SK-N-SH treated with all-trans-retinoic acid at 6 μM for 48 hours (cell line): Measurements from ENCODE around the gene DNM1.

Source experiments
- ATAC-seq: fragments of 200-7000 bp; cut with Tn5 transposase; 3 replicates; pipeline ENCODE4 v1.9.1; 2020; ENCODE audit warnings: mild to moderate bottlenecking, moderate library complexity
- ARNTL ChIP-seq: fragments of 450-650 bp; formaldehyde crosslinking; IDR thresholded peaks from 2 replicates; pipeline ENCODE4 v1.5.0; 2020; ENCODE audit warnings: low read depth, mild to moderate bottlenecking, moderate library complexity, borderline replicate concordance
- BACH2 ChIP-seq: fragments of 250-450 bp; sonication (Bioruptor Pico); IDR thresholded peaks from 2 replicates; pipeline ENCODE4 v1.9.0; 2021; ENCODE audit warnings: mild to moderate bottlenecking, borderline replicate concordance
- CSRNP3 ChIP-seq: fragments of 250-450 bp; sonication (Bioruptor Pico); IDR thresholded peaks from 2 replicates; pipeline ENCODE4 v1.5.1; 2021; ENCODE audit warnings: mild to moderate bottlenecking, moderate library complexity
- ESRRG ChIP-seq: fragments of 250-450 bp; sonication (Bioruptor Pico); IDR thresholded peaks from 2 replicates; pipeline ENCODE4 v1.6.1; 2021; ENCODE audit warnings: mild to moderate bottlenecking
- GLIS3 ChIP-seq: fragments of 250-450 bp; sonication (Bioruptor Pico); IDR thresholded peaks from 2 replicates; pipeline ENCODE4 v1.5.0; 2020; ENCODE audit warnings: mild to moderate bottlenecking, moderate library complexity
- ISL1 ChIP-seq: fragments of 250-450 bp; sonication (Bioruptor Pico); IDR thresholded peaks from 2 replicates; pipeline ENCODE4 v2.1.2; 2022; ENCODE audit warnings: mild to moderate bottlenecking, moderate library complexity
- OSR1 ChIP-seq: fragments of 250-450 bp; sonication (Bioruptor Pico); IDR thresholded peaks from 2 replicates; pipeline ENCODE4 v1.8.0; 2022; ENCODE audit warnings: moderate library complexity, mild to moderate bottlenecking, inconsistent platforms
- PATZ1 ChIP-seq: fragments of 250-450 bp; sonication (Bioruptor Pico); IDR thresholded peaks from 2 replicates; pipeline ENCODE4 v1.8.0; 2020; ENCODE audit warnings: mild to moderate bottlenecking, moderate library complexity, borderline replicate concordance
- PPARA ChIP-seq: fragments of 250-450 bp; sonication (Bioruptor Pico); IDR thresholded peaks from 2 replicates; pipeline ENCODE4 v1.5.0; 2020; ENCODE audit warnings: mild to moderate bottlenecking, borderline replicate concordance
- RARB ChIP-seq: fragments of 250-450 bp; sonication (Bioruptor Pico); IDR thresholded peaks from 2 replicates; pipeline ENCODE4 v1.8.0; 2021; ENCODE audit warnings: mild to moderate bottlenecking, moderate library complexity
- SNAI2 ChIP-seq: fragments of 250-450 bp; sonication (Bioruptor Pico); IDR thresholded peaks from 2 replicates; pipeline ENCODE4 v1.5.0; 2020; ENCODE audit warnings: mild to moderate bottlenecking, moderate library complexity
- TCF4 ChIP-seq: fragments of 250-450 bp; sonication (Bioruptor Pico); IDR thresholded peaks from 2 replicates; pipeline ENCODE4 v1.8.0; 2021; ENCODE audit warnings: mild to moderate bottlenecking, moderate library complexity, borderline replicate concordance
- TOX ChIP-seq: fragments of 250-450 bp; sonication (Bioruptor Pico); IDR thresholded peaks from 2 replicates; pipeline ENCODE4 v1.8.0; 2021; ENCODE audit warnings: mild to moderate bottlenecking, moderate library complexity, borderline replicate concordance
- TSHZ2 ChIP-seq: fragments of 250-450 bp; sonication (Bioruptor Pico); IDR thresholded peaks from 2 replicates; pipeline ENCODE4 v1.5.0; 2020; ENCODE audit warnings: mild to moderate bottlenecking, moderate library complexity
- ZC3H10 ChIP-seq: fragments of 250-450 bp; sonication (Bioruptor Pico); IDR thresholded peaks from 2 replicates; pipeline ENCODE4 v1.5.1; 2021; ENCODE audit warnings: mild to moderate bottlenecking, moderate library complexity
- ZFP3 ChIP-seq: fragments of 250-450 bp; sonication (Bioruptor Pico); IDR thresholded peaks from 2 replicates; pipeline ENCODE4 v1.5.0; 2020; ENCODE audit warnings: mild to moderate bottlenecking, moderate library complexity
- ZFP30 ChIP-seq: fragments of 450-650 bp; formaldehyde crosslinking; IDR thresholded peaks from 2 replicates; pipeline ENCODE4 v1.5.0; 2022; ENCODE audit warnings: mild to moderate bottlenecking, moderate library complexity
- ZNF565 ChIP-seq: fragments of 450-650 bp; formaldehyde crosslinking; conservative IDR thresholded peaks from 2 replicates; pipeline ENCODE4 v1.5.0; 2020; ENCODE audit warnings: low read depth, mild to moderate bottlenecking, moderate library complexity
- ZNF70 ChIP-seq: fragments of 450-650 bp; formaldehyde crosslinking; IDR thresholded peaks from 2 replicates; pipeline ENCODE4 v1.5.0; 2020; ENCODE audit warnings: mild to moderate bottlenecking, moderate library complexity
- ZNF8 ChIP-seq: fragments of 450-650 bp; formaldehyde crosslinking; IDR thresholded peaks from 2 replicates; pipeline ENCODE4 v1.5.0; 2020; ENCODE audit warnings: mild to moderate bottlenecking, moderate library complexity

The DNM1 gene

GRCh38 chr9:128249558-128249907 lies 46.4 kb downstream of the DNM1 start:
- no peak for ATAC-seq
- TF ChIP-seq TOX (CRISPR knock-in tag) (no peak), TCF4 (CRISPR knock-in tag) (no peak), ISL1 (no peak), ZFP30 (CRISPR knock-in tag) (no peak)
- TF ChIP-seq, all 23 proteins: peak for 0

GRCh38 chr9:128249908-128250838 lies 47.0 kb downstream of the DNM1 start:
- TF ChIP-seq ISL1 (no peak), OSR1 (CRISPR knock-in tag) (no peak), ZNF565 (CRISPR knock-in tag) (no peak), GLIS3 (CRISPR knock-in tag) (no peak), CSRNP3 (CRISPR knock-in tag) (no peak), BACH2 (no peak), RARB (CRISPR knock-in tag) (no peak), SNAI2 (CRISPR knock-in tag) (no peak), ZC3H10 (no peak), PPARA (CRISPR knock-in tag) (no peak), ZNF70 (CRISPR knock-in tag) (no peak), TOX (CRISPR knock-in tag) (no peak), ZNF8 (CRISPR knock-in tag) (no peak), ESRRG (CRISPR knock-in tag) (no peak), ZFP3 (CRISPR knock-in tag) (no peak), ZFP30 (CRISPR knock-in tag) (no peak), TCF4 (CRISPR knock-in tag) (no peak), ARNTL (CRISPR knock-in tag) (no peak), TSHZ2 (no peak), PATZ1 (CRISPR knock-in tag) (no peak)
- peak; percentile 40 for ATAC-seq

GRCh38 chr9:128250839-128251731 lies 47.9 kb downstream of the DNM1 start:
- TF ChIP-seq PATZ1 (CRISPR knock-in tag): no peak
- no peak for TF ChIP-seq ZNF565 (CRISPR knock-in tag)
- TF ChIP-seq, all 23 proteins: peak for 0
- ATAC-seq: no peak
